Activated T-cell treated with anti-CD3 and anti-CD28 coated beads, Interleukin-2, amount 50 U/mL, for 24 hours (primary cell): ENCODE data around the gene NOTCH3.

Source experiments
- DNase-seq: peaks from one replicate; pipeline ENCODE4 v3.0.0-alpha.2; 2020
- H3K27ac Mint-ChIP-seq: 2 replicates; pipeline ENCODE4 v1.8.0; 2020; ENCODE audit warnings: mild to moderate bottlenecking, mixed read lengths
- H3K27me3 Mint-ChIP-seq: 2 replicates; pipeline ENCODE4 v1.8.0; 2020; ENCODE audit warnings: mixed read lengths
- H3K36me3 Mint-ChIP-seq: 2 replicates; pipeline ENCODE4 v1.8.0; 2020; ENCODE audit warnings: low read depth, mixed read lengths
- H3K4me1 Mint-ChIP-seq: 2 replicates; pipeline ENCODE4 v1.8.0; 2020; ENCODE audit warnings: low read depth, mixed read lengths
- H3K4me3 Mint-ChIP-seq: 2 replicates; pipeline ENCODE4 v1.8.0; 2020; ENCODE audit warnings: mild to moderate bottlenecking, moderate library complexity, mixed read lengths
- H3K9me3 Mint-ChIP-seq: 2 replicates; pipeline ENCODE4 v1.8.0; 2020; ENCODE audit warnings: mixed read lengths

The NOTCH3 gene

GRCh38 chr19:15220833-15221232 lies 20.0 kb upstream of the NOTCH3 start:
- H3K36me3 Mint-ChIP-seq, result no peaks in the 10 kb centered on the region
- H3K27me3 Mint-ChIP-seq, result peaks cover 28% of the 10 kb centered on the region
- H3K4me3 Mint-ChIP-seq, result no peak overlapping the region
- H3K27ac Mint-ChIP-seq, result no peak overlapping the region
- H3K4me1 Mint-ChIP-seq, result peaks cover 16% of the 10 kb centered on the region
- DNase-seq, result no peak
- no peaks in the 10 kb centered on the region for H3K9me3 Mint-ChIP-seq

DNA sequence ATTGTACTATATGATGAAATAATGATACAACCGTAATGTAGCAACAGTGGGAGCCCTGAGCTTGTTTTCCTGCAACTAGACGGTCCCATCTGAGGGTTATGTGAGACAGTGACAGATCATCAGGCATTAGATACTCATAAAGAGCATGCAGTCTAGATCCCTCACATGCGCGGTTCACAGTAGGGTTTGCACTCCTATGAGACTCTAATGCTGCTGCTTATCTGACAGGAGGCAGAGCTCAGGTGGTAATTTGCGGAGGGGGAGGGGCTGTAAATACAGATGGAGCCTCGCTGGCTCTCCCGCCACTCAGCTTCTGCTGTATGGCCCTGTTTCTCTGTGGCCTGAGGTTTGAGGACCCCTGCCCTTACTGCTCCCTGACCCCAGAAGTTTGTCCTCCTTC lies 17.7 kb upstream of the NOTCH3 start:
- Mint-ChIP-seq H3K4me3 (no peak overlapping the region), H3K36me3 (no peaks in the 10 kb centered on the region), H3K27ac (no peak overlapping the region), H3K4me1 (peaks cover 12% of the 10 kb centered on the region), H3K27me3 (peaks cover 15% of the 10 kb centered on the region), H3K9me3 (no peaks in the 10 kb centered on the region)
- DNase-seq, result no peak

- Mint-ChIP-seq H3K27ac (no peak overlapping the region), H3K36me3 (no peaks in the 10 kb centered on the region), H3K4me1 (no peaks in the 10 kb centered on the region), H3K4me3 (no peak overlapping the region), H3K27me3 (peaks cover 2% of the 10 kb centered on the region), H3K9me3 (no peaks in the 10 kb centered on the region)
- no peak for DNase-seq
Observed at GRCh38 chr19:15216363-15216762, 15.6 kb upstream of the NOTCH3 start.

DNA sequence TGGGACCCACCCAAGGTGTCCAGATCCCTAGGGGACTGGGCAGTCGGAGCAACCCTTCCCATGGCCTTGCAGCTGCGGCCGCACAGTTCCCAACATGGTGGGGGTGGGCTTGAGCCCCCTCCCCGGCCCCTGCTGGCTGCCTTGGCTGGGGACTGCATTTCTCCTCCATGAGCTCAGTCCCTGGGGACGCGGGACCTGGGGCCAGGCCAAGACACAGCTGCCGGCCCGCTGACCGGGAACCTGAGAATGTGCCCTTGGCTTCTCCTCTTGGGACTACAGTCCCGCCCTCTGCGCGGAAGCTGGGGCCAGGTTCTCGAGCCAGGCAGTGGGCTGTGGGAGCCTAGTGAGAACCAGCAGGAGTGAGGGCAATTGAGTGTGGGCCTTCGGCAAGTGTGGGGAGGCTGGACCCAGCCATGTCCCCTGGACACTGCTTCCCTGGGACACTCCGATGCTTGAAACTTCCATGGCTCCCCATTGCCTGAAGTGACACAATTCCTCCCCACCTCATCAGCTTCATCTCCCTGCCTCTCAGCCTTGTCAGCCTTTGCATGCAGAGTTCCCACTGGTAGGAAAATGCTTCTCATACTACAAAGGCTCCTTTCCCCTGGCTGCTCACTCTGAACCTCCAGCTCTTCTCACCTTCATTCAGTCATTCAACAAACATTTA lies 13.1 kb upstream of the NOTCH3 start:
- Mint-ChIP-seq H3K27ac (no peak overlapping the region), H3K9me3 (no peaks in the 10 kb centered on the region), H3K27me3 (no peaks in the 10 kb centered on the region), H3K4me3 (no peak overlapping the region), H3K4me1 (no peaks in the 10 kb centered on the region), H3K36me3 (no peaks in the 10 kb centered on the region)
- no peak for DNase-seq

DNA sequence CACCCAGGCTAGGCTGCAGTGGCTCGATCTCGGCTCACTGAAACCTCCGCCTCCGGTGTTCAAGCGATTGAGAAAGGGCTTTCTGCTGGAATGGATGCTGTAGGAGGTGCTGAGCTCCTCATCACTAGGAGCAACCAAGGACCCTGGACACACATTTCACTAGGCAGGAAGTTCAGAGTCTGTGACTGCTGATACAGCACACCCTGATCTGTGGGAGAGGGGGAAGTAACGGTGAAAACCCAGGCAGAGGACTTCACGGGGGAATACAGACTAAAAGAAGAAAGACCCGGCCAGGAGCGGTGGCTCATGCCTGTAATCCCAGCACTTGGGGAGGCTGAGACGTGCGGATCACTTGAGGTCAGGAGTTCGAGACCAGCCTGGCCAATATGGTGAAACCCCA lies 11.9 kb upstream of the NOTCH3 start:
- no peaks in the 10 kb centered on the region for H3K9me3 Mint-ChIP-seq
- DNase-seq, result no peak
- H3K4me1 Mint-ChIP-seq, result no peaks in the 10 kb centered on the region
- H3K27ac Mint-ChIP-seq, result no peak overlapping the region
- H3K4me3 Mint-ChIP-seq, result no peak overlapping the region
- no peaks in the 10 kb centered on the region for H3K27me3 Mint-ChIP-seq
- no peaks in the 10 kb centered on the region for H3K36me3 Mint-ChIP-seq

DNA sequence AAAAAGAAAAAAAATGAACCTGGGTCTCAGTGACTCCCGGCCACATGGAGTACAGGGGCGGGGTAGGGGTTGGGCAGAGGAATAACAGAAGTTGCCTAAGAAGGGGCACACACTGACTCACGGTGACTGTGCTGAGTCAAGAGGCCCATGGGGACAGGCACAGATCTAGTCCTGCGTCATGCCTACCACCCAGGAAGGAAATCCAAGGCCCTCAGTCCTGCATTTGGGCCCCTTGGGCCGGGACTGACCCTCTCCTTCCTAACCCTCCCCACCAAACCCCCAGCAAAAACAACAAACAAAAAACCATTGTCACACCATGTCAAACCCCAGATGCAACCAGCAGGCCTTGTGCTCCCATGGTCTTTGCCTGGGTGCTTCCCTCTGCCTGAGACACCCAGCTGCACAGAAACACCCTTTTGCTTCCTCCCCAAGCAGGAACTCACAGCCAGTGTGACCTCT lies 9.6 kb upstream of the NOTCH3 start:
- H3K36me3 Mint-ChIP-seq, result no peaks in the 10 kb centered on the region
- DNase-seq, result no peak
- no peaks in the 10 kb centered on the region for H3K9me3 Mint-ChIP-seq
- peaks cover 3% of the 10 kb centered on the region for H3K27me3 Mint-ChIP-seq
- no peaks in the 10 kb centered on the region for H3K4me1 Mint-ChIP-seq
- H3K4me3 Mint-ChIP-seq, result no peak overlapping the region
- H3K27ac Mint-ChIP-seq, result no peak overlapping the region

DNA sequence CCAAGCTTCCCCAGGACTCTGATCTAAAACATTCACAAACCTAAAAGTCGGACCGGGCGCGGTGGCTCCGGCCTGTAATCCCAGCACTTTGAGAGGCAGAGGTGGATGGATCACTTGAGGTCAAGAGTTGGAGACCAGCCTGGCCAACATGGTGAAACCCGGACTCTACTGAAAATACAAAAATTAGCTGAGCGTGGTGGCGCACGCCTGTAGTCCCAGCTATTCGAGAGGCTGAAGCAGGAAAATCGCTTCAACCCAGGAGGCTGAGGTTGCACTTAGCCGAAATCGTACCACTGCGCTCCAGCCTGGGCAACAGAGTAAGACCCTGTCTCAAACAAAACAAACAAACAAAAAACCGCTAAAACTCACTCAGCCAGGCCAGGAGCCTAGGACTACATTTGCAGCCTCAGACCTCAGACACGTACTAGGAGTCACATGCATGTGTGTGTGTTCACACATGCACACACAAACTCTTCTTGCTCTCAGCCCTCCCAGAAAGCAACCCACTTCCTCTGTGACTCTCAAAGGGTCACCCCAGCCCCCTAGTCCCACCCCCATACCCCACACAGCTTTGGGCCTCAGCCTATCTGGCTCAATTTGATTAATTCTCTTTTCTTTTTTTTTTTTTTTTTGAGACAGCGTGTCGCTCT lies 704 bp upstream of the NOTCH3 start:
- Mint-ChIP-seq H3K9me3 (no peaks in the 10 kb centered on the region), H3K36me3 (no peaks in the 10 kb centered on the region), H3K27ac (no peak overlapping the region), H3K4me3 (peak overlapping the region; percentile 54), H3K27me3 (peaks cover 59% of the 10 kb centered on the region), H3K4me1 (peaks cover 9% of the 10 kb centered on the region)
- no peak for DNase-seq

- Mint-ChIP-seq H3K4me3 (peak overlapping the region; percentile 36), H3K4me1 (peaks cover 12% of the 10 kb centered on the region), H3K27ac (no peak overlapping the region), H3K36me3 (no peaks in the 10 kb centered on the region), H3K9me3 (no peaks in the 10 kb centered on the region), H3K27me3 (peaks cover 64% of the 10 kb centered on the region)
- DNase-seq, result no peak
Observed at GRCh38 chr19:15199661-15200552, 888 bp downstream of the NOTCH3 start.

DNA sequence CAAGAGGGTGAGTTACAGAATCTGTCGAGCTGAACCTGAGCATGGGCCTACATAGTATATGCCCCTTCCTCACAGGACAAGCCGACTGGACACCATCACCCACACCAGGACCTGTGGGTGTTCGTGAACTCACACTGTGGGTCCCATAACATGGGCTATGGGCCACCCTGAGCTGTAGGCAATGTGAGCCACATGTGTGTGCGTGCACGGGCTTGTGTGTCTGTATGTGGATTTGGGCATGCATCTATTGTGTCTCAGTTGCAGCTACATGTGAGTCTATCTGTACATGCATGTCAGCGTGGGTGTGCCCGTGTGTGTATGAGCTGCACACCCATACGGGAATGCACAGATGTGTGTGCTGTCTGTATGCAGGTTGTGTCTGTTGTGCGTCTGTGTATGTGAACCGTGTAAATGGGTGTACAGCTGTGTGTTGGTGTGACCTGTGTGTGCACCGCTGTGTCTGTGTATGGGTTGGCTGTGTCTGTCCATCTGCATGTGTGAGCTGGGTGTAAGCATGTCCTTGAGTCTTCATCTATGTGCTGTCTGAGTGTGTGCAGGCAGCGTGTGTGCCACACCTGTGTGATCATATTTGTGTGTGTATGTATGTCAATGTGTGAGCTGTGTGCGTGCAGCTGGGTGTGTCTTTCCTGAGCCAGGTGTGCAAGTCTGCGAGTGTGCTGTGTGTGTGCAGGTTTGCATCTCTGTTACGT lies 1.7 kb downstream of the NOTCH3 start:
- no peaks in the 10 kb centered on the region for H3K36me3 Mint-ChIP-seq
- H3K9me3 Mint-ChIP-seq, result no peaks in the 10 kb centered on the region
- peaks cover 67% of the 10 kb centered on the region for H3K27me3 Mint-ChIP-seq
- peaks cover 17% of the 10 kb centered on the region for H3K4me1 Mint-ChIP-seq
- H3K27ac Mint-ChIP-seq, result no peak overlapping the region
- no peak for DNase-seq
- H3K4me3 Mint-ChIP-seq, result no peak overlapping the region

DNA sequence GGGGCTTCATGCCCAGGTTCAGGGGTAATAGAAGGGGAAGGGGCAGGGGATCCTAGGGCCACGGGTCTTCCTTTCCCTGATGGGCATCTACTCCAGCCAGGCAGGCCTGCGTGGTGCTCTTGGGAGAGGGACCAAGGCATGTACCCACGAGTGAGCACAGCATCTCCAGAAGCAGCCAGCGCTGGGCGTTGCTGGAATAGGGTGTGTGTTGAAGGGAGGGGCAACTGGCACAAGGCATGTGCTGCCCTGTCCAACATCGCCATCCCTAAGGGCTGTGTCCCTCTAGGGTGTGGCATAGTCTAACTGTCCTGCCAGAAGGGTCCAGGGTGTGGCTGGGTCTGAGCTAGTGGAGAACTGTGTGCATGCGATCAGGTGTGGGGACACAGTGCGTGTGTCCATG lies 2.9 kb downstream of the NOTCH3 start:
- DNase-seq, result no peak
- no peak overlapping the region for H3K4me3 Mint-ChIP-seq
- peaks cover 17% of the 10 kb centered on the region for H3K4me1 Mint-ChIP-seq
- H3K27me3 Mint-ChIP-seq, result peaks cover 73% of the 10 kb centered on the region
- no peak overlapping the region for H3K27ac Mint-ChIP-seq
- H3K36me3 Mint-ChIP-seq, result no peaks in the 10 kb centered on the region
- H3K9me3 Mint-ChIP-seq, result no peaks in the 10 kb centered on the region

GRCh38 chr19:15197275-15197941 lies 3.4 kb downstream of the NOTCH3 start:
- no peak for DNase-seq
- H3K27me3 Mint-ChIP-seq, result peaks cover 73% of the 10 kb centered on the region
- H3K4me1 Mint-ChIP-seq, result peaks cover 17% of the 10 kb centered on the region
- H3K4me3 Mint-ChIP-seq, result no peak overlapping the region
- no peaks in the 10 kb centered on the region for H3K9me3 Mint-ChIP-seq
- no peaks in the 10 kb centered on the region for H3K36me3 Mint-ChIP-seq
- no peak overlapping the region for H3K27ac Mint-ChIP-seq

DNA sequence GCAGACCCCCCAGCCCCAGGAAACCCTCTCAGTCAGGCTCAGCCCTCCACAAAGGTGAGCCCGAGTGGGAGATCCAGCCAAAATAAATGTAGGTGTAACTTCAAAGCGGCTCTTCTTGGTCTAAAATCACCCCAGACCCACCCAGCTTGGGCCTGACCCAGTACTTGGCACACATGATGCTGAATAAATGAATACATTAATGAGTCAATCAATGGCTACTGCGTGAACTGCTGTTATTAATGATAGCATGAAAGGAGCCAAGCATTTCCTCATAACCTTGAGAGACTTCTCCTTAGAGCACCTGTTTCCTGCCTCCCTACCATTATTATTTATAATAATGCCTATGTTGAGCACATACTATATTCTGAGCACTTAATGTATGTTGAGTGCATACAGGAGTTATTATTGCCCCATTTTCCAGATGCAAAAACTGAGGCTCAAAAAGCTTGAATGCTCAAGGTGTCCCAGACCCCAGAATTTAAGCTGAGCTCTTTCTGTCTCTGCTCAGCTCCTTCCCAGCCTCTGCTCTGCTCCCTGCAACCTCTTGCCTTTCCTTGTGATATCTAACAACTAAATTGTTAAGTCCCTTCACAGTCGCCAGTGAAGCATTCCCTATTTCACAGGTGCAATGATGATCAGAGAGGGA lies 4.3 kb downstream of the NOTCH3 start:
- peaks cover 17% of the 10 kb centered on the region for H3K4me1 Mint-ChIP-seq
- peaks cover 74% of the 10 kb centered on the region for H3K27me3 Mint-ChIP-seq
- DNase-seq, result no peak
- H3K9me3 Mint-ChIP-seq, result no peaks in the 10 kb centered on the region
- no peak overlapping the region for H3K4me3 Mint-ChIP-seq
- no peak overlapping the region for H3K27ac Mint-ChIP-seq
- H3K36me3 Mint-ChIP-seq, result no peaks in the 10 kb centered on the region

DNA sequence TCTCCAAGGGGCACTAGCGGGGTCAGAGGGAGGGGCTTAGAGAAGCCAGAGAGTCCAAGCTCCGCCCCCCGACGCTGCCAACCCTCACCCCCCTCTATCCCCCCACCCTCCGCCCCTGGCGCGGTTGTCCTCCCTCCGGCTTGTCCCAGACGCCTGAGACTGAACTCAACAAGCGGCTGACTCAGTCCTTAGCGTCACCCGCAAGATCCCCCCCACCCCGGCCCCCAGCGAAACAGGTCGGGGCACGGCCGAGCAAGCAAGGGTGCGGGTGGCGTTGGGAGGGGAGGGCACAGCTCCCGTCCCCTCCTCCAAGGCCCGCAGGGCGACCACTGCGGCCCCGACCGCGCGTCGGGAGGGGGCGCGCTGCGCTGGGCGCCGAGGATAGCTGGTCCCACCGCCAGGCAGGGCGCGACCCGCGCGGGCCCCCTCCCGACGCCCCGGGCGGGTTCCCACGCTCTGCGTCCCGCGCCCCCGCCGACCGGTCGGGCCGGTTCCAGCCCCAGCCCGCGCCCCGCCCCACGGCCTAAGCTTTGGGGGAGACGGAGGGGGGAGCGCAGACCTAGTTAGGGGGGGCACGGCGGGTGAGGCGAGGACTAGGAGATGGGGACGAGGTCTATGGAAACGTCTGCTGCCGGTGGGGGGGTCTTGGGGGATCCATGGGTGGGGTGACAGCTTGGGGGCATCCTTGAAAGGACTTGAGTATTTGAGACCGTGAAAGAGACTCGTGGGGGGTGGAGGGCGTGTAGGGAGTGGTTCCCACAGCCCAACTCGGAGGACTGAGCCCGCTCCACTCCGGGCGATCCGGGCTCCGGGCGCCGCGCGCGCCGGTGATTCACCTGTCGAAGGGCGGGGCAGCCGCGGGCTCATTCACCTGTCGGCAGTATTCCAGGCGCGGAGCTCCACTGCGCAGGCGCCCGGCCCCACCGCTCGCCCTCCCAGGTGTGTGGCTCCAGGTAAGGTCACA lies 5.1 kb downstream of the NOTCH3 start:
- peaks cover 73% of the 10 kb centered on the region for H3K27me3 Mint-ChIP-seq
- H3K27ac Mint-ChIP-seq, result no peak overlapping the region
- peaks cover 14% of the 10 kb centered on the region for H3K4me1 Mint-ChIP-seq
- H3K9me3 Mint-ChIP-seq, result no peaks in the 10 kb centered on the region
- no peaks in the 10 kb centered on the region for H3K36me3 Mint-ChIP-seq
- DNase-seq, result peak; percentile 47
- H3K4me3 Mint-ChIP-seq, result no peak overlapping the region
